Measurements from ENCODE around the gene ARMC7. TPM values are rescaled to one million over a fixed set of nuclear protein-coding genes. Genes with fewer than 3 reads are reported as not detected.

The ARMC7 gene
- total RNA-seq, 3 donors from 2014 or later (not counting 1 experiment from before 2014, with no cell fraction given): 9.3 to 18.6 (median 11.3) TPM

- Mint-ChIP-seq H3K36me3 (no peaks in the 10 kb centered on the region), H3K4me1 (no peaks in the 10 kb centered on the region), H3K4me3 (no peak overlapping the region), H3K27me3 (ENCODE audit: low read depth in 2 of 2) (no peaks in the 10 kb centered on the region), H3K9me3 (no peaks in the 10 kb centered on the region), H3K27ac (no peak overlapping the region)
- ATAC-seq (no peak), DNase-seq (no peak)
- no peaks in the 10 kb centered on the region for H3K9me3 ChIP-seq (ENCODE audit: control insufficient read depth, insufficient read depth, low read length)
- H3K27ac ChIP-seq (ENCODE audit: low read length): no peak overlapping the region
- H3K36me3 ChIP-seq (ENCODE audit: control insufficient read depth, insufficient read depth, low read length): no peaks in the 10 kb centered on the region
- peaks cover 7% of the 10 kb centered on the region for H3K4me1 ChIP-seq (ENCODE audit: control insufficient read depth, insufficient read depth, low read length)
- no peaks in the 10 kb centered on the region for H3K27me3 ChIP-seq (ENCODE audit: control insufficient read depth, insufficient read depth, low read length)
- intact Hi-C loops (cut with micrococcal nuclease): no loop called here
- H3K4me3 ChIP-seq (ENCODE audit: low read length): no peak overlapping the region
- no peak for TF ChIP-seq CTCF (IDR thresholded peaks at IDR 0.05)
- WGBS (ENCODE audit: insufficient coverage): 96% methylated on average over 31 of the region's 31 CpGs
Measured at GRCh38 chr17:75099881-75100595, 9.7 kb upstream of the ARMC7 start.

DNA sequence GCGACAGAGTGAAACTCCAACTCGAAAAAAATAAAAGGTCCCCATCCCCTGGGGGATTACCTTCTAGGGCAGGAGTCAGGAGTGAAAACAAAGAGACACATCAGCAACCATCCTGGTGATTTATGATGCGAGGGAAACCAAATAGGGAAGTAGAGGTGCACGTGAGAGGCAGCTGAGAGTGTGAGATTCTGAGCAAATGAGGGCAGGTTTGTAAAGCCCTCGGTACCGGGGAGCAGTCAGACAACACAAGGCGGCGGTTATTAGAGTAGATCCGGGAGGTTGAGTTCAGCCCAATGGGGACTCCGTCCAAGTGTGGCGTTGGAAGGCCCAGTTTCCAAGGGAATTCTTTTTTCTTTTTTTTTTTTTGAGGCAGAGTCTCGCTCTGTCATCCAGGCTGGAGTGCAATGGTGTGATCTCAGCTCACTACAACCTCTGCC, 7.4 kb upstream of the ARMC7 start:
- DNase-seq (no peak), ATAC-seq (peak in 1 of 3 donors; percentile 21)
- Histone ChIP-seq H3K36me3 (ENCODE audit: control insufficient read depth, insufficient read depth, low read length) (no peaks in the 10 kb centered on the region), H3K9me3 (ENCODE audit: control insufficient read depth, insufficient read depth, low read length) (no peaks in the 10 kb centered on the region), H3K27me3 (ENCODE audit: control insufficient read depth, insufficient read depth, low read length) (no peaks in the 10 kb centered on the region), H3K4me1 (ENCODE audit: control insufficient read depth, insufficient read depth, low read length) (peaks cover 7% of the 10 kb centered on the region), H3K27ac (ENCODE audit: low read length) (no peak overlapping the region), H3K4me3 (ENCODE audit: low read length) (no peak overlapping the region)
- H3K27ac Mint-ChIP-seq: no peak overlapping the region
- no peaks in the 10 kb centered on the region for H3K27me3 Mint-ChIP-seq (ENCODE audit: low read depth in 2 of 2)
- H3K4me1 Mint-ChIP-seq: no peaks in the 10 kb centered on the region
- intact Hi-C loops (cut with micrococcal nuclease): no loop called here
- no peak overlapping the region for H3K4me3 Mint-ChIP-seq
- H3K36me3 Mint-ChIP-seq: no peaks in the 10 kb centered on the region
- TF ChIP-seq CTCF (IDR thresholded peaks at IDR 0.05): no peak
- 20% methylated on average over 12 of the region's 12 CpGs for WGBS (ENCODE audit: insufficient coverage)
- no peaks in the 10 kb centered on the region for H3K9me3 Mint-ChIP-seq

- no peak overlapping the region for H3K4me3 Mint-ChIP-seq
- no peaks in the 10 kb centered on the region for H3K27me3 Mint-ChIP-seq (ENCODE audit: low read depth in 2 of 2)
- intact Hi-C loops (cut with micrococcal nuclease): no loop called here
- H3K4me3 ChIP-seq (ENCODE audit: low read length): no peak overlapping the region
- 95% methylated on average over 13 of the region's 14 CpGs for WGBS (ENCODE audit: insufficient coverage)
- H3K4me1 Mint-ChIP-seq: peaks cover 6 to 7% of the 10 kb centered on the region in 2 donors
- H3K36me3 Mint-ChIP-seq: no peaks in the 10 kb centered on the region
- no peak for TF ChIP-seq CTCF (IDR thresholded peaks at IDR 0.05)
- H3K27ac ChIP-seq (ENCODE audit: low read length): no peak overlapping the region
- peaks cover 11% of the 10 kb centered on the region for H3K4me1 ChIP-seq (ENCODE audit: control insufficient read depth, insufficient read depth, low read length)
- DNase-seq: no peak
- no peaks in the 10 kb centered on the region for H3K9me3 ChIP-seq (ENCODE audit: control insufficient read depth, insufficient read depth, low read length)
- ATAC-seq: no peak
- no peak overlapping the region for H3K27ac Mint-ChIP-seq
- no peaks in the 10 kb centered on the region for H3K9me3 Mint-ChIP-seq
- H3K27me3 ChIP-seq (ENCODE audit: control insufficient read depth, insufficient read depth, low read length): no peaks in the 10 kb centered on the region
- H3K36me3 ChIP-seq (ENCODE audit: control insufficient read depth, insufficient read depth, low read length): no peaks in the 10 kb centered on the region
Measured at GRCh38 chr17:75103601-75104554, 5.9 kb upstream of the ARMC7 start.
